NOMO-1 treated with DMSO at 0.1 percent for 48 hours (cell line): ENCODE data around the gene STPG4.

ENCODE experiments used
- DNase-seq: peaks from one replicate; lab custom pipeline; 2025; ENCODE audit not compliant: unreplicated experiment; lab: John Stamatoyannopoulos, UW

The STPG4 gene

DNA sequence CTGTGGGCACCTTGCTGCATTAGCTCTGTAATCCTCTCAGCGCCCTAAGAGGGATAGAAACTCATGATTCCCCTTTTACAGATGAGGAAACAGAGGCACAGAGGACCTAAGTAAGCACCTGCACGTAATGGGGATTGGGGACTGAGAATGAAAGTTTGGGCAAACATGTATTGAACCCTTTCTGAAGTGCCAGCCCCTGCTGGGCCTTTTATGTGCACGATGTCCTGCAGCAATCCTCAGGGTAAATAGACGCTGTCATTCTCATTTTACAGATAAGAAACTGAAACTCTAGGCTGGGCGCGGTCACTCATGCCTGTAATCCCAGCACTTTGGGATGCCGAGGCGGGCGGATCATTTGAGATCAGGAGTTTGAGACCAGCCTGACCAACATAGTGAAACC, 117.4 kb downstream of the STPG4 start:
- DNase-seq = no peak
